NCI-H1092 (cell line): Measurements from ENCODE around the gene EFNA5.
A peak's percentile ranks its signal among the peaks of the same experiment; 100 is the strongest.

Source experiments
- DNase-seq: peaks from one replicate; lab custom pipeline; 2025; lab: John Stamatoyannopoulos, UW

The EFNA5 gene

DNA sequence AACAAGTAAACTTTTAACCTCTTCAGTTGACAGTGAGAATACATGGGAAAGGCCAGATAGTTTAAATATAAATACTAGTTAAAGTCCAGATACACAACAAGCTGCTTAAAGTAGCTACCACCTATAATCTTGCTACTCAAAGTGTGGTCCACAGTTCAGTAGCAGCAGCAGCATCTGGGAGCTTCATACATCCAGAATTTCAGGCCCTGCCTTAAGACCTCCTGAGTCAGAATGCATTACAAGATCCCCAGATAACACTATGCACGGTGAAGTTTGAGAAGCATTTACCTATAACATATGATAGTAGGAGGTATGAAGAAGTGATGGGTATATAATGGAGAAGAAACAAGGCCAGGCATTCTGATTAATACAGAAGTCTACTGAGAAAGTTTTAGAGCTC lies 244.5 kb downstream of the EFNA5 start:
- no peak for DNase-seq

DNA sequence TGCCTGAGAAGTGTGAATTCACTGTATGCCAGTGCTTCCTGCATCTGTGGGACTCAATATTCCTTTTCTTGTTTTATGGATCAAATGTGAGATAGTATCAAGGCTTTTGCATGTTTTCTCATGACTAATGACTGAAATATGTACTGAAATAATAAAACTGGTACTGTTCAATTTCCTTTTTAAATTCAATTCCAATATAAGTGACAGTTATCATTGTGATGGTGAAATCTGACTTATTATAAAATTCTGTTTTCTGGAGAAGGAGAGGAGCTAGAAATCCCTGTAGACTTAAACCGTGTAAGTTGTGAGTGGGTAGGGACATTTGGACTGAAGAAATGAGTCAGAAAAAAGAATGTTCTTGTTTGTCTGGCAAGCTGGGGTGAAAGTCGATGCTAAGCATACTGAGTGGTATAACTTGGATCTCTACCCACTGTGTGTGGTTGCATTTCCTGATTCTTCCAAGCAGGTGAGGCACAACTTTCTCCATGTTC lies 245.2 kb downstream of the EFNA5 start:
- DNase-seq, result no peak

DNA sequence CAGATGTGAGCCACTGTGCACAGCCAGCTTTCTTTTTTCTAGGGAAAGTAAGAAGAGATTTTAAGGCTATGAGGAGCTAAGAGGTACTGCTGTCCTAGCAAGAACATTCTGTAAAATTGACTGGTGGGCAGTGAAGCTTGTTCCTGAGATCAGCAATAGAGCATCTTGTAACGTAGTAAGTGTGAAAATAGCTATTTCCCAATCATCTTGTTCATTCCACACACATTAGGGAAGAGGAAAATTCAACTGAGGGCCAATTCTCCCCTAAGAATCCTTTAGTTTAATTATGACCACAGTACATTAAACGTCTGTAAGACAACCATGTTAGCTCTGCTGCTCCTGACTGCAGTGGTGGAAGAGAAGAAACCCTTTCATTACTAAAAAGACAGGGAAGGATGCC lies 246.2 kb downstream of the EFNA5 start:
- DNase-seq, result no peak

GRCh38 chr5:107422494-107422893 lies 248.2 kb downstream of the EFNA5 start:
- no peak for DNase-seq

GRCh38 chr5:107419498-107419897 lies 251.2 kb downstream of the EFNA5 start:
- no peak for DNase-seq

DNA sequence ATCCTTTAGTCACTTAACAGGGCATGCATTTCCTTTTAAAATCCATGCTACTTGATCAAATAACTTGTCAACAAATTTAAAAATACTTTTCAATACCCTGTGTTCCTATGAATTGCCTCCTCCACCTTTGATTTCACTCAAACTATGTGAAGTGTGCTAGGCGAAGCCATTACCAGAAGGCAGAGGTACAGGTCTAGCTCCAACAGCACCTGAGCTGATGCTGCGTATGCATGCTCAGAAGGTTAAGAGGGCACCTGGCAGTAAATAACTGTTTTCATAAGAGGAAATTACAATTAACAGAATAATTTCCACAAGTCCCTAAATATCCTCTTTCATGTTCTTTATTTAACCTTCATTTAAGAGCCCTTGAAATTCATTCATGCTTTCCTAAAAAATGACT lies 251.8 kb downstream of the EFNA5 start:
- DNase-seq, result no peak

DNA sequence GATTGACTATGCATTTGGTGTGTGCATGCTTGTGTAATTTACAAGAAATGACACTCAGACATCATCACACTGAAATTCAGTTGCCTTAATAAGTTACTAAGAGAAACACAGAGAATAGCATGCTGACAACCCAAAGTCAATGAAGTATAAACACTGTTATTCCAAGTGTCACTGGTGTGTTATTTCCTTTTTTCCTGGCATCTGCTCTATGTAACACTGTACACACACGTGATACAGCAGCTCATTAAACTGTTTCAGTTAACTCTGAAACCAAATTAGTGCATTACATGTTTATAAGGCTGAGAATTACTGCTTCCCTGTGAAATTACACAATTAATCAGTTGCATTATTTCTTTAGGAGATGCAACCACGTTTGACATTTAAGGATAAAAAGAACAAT lies 252.7 kb downstream of the EFNA5 start:
- DNase-seq, result no peak

DNA sequence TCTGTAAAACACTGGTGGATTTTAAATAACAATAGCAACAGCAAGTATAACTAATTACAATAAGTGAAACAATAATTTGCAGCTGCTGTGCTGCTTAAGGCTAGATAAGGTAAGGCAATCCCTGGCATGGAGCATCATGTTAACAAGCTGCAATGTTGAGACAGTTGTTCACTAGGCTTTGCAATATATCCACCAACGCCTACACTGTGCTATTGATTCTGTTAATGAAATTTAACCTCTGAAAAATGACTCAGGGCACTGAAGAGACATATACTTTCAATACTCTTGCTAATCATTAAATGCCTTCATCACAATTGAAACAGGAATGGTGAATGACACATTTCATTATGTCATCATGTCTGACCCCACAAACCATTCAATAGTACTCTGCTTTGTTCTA lies 255.0 kb downstream of the EFNA5 start:
- DNase-seq, result no peak

- DNase-seq, result no peak
Observed at GRCh38 chr5:107414802-107415201, 255.9 kb downstream of the EFNA5 start.

DNA sequence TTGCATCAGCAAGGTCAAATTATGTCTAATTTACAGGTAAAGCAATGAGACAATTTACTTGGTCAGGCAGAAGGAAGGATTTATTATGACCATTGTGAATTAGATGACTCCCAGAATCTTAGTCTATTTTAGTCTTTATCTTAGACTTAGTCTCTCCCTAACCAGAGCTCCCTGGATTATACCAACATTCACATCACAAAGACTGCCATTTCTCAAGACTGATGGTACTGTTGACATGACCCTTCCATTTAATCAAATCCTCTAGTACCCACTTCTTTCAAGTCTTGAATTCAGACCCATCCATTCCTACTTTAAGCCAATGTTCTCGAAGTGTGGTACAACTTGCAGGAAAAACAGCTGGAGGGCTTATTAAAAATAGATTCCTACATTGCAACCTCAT lies 257.0 kb downstream of the EFNA5 start:
- DNase-seq, result no peak

- DNase-seq, result no peak
Observed at GRCh38 chr5:107408564-107408963, 262.2 kb downstream of the EFNA5 start.

DNA sequence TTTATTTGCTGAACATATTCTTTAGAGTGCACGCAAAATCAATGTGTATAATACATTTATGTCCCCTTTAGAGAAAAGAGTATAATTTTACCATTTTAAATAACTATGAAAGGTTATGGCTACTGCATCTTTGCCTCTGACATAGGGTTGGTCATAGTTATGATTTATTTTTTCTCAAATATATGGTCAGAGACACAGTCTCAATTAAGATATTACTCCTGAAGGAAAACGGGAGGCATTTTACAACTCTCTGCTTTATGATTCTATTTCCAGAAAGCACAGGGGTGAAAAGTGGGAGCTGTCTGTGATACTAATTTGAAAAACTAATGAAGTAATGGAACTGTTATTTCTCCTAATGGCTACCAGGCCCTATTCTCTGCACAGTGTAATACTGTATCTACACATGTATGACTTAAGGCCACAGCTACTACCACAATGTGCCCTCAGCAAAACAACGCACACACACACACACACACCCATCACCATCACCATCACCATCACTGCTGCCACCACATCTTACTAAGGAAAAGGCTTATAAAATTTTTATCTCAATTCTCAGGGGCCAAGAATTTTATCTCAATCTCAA lies 262.9 kb downstream of the EFNA5 start:
- no peak for DNase-seq

DNA sequence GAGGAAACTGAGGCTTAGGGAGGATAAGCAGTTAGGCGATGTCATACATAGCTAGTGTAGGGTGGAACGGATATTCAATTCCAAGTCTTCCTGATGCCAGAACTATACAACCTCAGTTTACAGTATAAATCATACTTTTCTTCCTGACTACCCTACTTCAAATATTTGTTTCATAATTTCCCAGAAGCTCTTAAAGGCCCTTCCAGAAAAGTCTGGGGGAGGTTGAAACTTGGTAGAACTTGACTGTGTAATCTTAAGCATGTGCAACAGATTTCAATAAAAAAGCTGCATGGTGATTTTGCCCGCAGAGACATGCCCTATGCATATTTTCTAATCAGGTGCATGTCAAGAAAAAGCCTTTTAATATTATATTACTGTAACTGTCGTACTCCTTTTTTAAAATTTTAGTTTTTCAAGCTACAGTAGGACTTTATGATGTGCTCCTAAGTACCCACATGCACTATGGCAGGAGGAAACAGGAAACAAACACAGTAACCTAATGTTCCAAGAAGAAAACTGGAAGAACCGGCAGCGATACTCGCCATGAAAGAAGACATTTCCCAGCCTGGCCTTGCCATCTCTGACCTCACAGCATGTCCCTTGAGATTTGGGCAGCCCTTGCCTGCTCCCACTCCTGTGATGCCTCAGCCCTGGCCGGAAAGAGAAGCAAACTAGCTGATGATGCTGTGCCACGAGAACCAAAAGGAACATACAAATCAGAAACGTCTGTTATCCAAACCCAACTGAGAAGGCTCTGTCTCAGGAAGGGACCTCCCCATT lies 266.0 kb downstream of the EFNA5 start:
- DNase-seq, result no peak

DNA sequence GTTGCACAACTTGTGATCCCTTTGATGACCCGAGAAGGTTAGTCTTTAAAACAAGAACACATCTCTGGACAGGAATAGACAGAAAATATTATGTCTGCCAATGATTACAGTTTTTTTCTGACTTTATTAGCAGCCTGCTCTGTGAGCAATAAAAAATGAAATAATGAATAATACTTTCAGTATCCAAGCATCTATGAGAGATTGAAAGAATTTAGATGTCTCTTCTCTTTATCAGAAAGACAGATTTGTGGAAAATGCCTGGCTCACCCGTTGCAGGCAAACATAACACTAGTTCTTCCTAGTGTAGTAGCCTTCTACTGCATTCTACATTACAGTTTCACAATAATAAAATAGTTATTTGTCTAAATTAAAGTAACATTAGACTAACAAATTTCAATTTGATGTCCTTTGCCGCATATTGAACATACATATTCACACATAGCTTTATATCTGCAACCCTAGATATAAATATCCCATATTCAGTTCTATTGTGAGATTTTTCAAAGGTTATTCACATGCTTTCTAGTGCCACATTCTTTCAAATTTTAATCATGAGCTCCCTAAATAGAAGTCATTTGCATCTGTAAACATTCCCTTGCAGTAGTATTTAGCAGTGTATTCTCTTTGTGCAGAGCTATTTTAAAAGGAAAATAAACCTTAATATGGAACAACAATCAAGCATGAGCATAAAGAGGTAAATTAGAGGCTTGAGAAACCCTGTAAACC lies 267.3 kb downstream of the EFNA5 start:
- DNase-seq, result no peak

GRCh38 chr5:107402434-107403227 lies 268.1 kb downstream of the EFNA5 start:
- peak; percentile 54 for DNase-seq

DNA sequence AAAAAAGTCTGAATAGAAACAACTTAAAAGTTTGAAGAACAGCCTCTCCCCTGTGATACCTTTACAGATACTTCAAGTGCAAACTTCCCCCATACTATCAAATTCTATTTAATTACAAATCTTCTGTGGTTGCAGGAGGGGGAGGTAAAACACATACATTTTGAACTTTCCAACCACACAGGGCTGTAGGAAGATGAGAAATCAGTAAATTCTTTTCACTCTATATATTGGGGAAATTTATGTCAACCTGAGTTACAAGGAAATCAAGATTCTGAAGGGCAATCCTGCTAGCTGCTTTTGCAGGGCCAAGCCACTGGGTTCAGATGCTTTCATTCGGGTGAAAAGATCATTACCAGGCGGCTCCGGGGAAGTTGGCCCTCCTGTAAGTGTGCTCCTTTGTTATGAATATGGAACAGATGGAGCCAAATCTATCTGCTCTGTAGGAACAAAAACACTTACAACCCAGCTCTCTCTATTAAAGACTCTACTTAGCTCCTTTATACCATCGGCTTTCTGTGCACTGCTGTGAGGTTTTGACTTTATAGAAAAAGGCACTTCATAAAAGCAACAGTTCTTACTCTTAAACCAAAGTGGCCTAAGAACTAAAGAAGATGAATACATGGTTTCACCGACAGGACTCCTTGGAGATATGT lies 269.1 kb downstream of the EFNA5 start:
- peak; percentile 4 for DNase-seq

GRCh38 chr5:107400328-107400727 lies 270.4 kb downstream of the EFNA5 start:
- no peak for DNase-seq

- no peak for DNase-seq
Observed at GRCh38 chr5:107398703-107399102, 272.0 kb downstream of the EFNA5 start.

DNA sequence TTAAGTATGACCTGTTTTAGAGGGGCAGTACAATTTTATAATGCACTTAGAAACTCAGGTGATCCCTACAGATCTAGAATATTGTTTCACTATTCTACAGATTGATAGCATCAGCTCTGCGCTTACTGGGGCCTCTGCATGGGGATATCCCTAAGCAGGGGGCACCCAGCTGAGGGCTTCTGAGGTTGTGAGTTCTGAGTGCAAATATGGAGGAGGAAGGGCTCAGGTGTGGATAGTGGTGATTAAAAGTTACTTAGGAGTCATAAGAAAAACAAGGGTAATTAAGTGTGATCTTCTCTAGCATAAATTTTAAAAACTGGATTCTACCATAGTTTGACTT lies 274.4 kb downstream of the EFNA5 start:
- no peak for DNase-seq

DNA sequence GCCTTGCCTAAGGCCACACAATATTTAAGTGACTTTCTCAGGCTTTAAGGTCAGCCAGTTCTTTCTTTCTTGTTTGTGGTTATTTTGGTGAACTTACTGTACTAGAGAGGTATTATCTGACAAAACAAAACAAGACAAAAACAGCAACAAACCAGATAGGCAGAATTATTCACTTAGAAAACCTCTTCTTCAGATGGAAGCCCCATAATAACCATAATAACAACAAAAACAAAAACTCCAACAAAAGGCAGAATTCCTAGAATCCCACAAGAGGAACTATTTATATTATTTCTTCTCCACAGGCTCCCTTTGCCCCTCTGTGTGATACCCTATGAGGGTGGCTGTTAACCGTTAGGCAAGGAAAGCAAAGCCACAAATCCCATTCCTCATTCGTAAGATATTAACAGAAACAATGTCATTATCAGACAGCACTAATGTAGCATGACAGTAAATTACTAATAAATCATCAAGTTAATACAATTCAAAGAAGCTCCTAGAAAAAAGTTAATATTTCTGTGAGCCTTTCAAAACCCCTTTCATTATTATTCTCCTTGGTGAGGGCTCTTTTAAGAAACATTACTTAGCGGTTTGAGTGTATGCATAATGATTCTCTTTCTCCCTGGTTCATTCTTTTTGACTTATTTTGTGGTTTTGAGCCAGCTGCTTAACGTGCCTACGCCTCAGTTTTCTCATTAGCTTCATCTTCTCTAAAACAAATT lies 274.9 kb downstream of the EFNA5 start:
- DNase-seq, result no peak

- DNase-seq, result no peak
Observed at GRCh38 chr5:107393851-107394250, 276.9 kb downstream of the EFNA5 start.
